ENCODE measurements around the gene LGALS3BP.

The LGALS3BP gene

GRCh38 chr17:79000396-79001189 lies 20.9 kb upstream of the LGALS3BP start:
- no peak overlapping the region for H3K9ac ChIP-seq (ENCODE audit: insufficient read length, low read depth)
- no peak for DNase-seq (ENCODE audit: low read depth, low spot score)
- no peaks in the 10 kb centered on the region for H3K9me3 ChIP-seq (ENCODE audit: insufficient read depth, low read length)
- no peak for TF ChIP-seq YY1 (IDR thresholded peaks at IDR 0.05; ENCODE audit: insufficient read depth, insufficient read length)
- no peak for TF ChIP-seq ZNF274 (IDR thresholded peaks at IDR 0.05; ENCODE audit: low read depth, low read length)
- no peak for TF ChIP-seq SUZ12 (IDR thresholded peaks at IDR 0.05; ENCODE audit: extremely low read depth, insufficient read depth, insufficient read length)
- no peak overlapping the region for H3K4me3 ChIP-seq (ENCODE audit: insufficient read length, low read depth)
- H3K36me3 ChIP-seq (ENCODE audit: insufficient read depth, insufficient read length, low read length) = peaks cover 71% of the 10 kb centered on the region
- peaks cover 3% of the 10 kb centered on the region for H3K4me1 ChIP-seq (ENCODE audit: insufficient read depth, insufficient read length)
- H3K27me3 ChIP-seq (ENCODE audit: insufficient read depth, insufficient read length) = peaks cover 8% of the 10 kb centered on the region

GRCh38 chr17:78999947-79000395 lies 20.2 kb upstream of the LGALS3BP start:
- TF ChIP-seq SUZ12 (IDR thresholded peaks at IDR 0.05; ENCODE audit: extremely low read depth, insufficient read depth, insufficient read length) (no peak), YY1 (IDR thresholded peaks at IDR 0.05; ENCODE audit: insufficient read depth, insufficient read length) (no peak), ZNF274 (IDR thresholded peaks at IDR 0.05; ENCODE audit: low read depth, low read length) (no peak)
- H3K36me3 ChIP-seq (ENCODE audit: insufficient read depth, insufficient read length, low read length) = peaks cover 72% of the 10 kb centered on the region
- H3K9ac ChIP-seq (ENCODE audit: insufficient read length, low read depth) = no peak overlapping the region
- H3K4me1 ChIP-seq (ENCODE audit: insufficient read depth, insufficient read length) = peaks cover 3% of the 10 kb centered on the region
- H3K9me3 ChIP-seq (ENCODE audit: insufficient read depth, low read length) = no peaks in the 10 kb centered on the region
- H3K27me3 ChIP-seq (ENCODE audit: insufficient read depth, insufficient read length) = peaks cover 8% of the 10 kb centered on the region
- no peak for DNase-seq (ENCODE audit: low read depth, low spot score)
- no peak overlapping the region for H3K4me3 ChIP-seq (ENCODE audit: insufficient read length, low read depth)

DNA sequence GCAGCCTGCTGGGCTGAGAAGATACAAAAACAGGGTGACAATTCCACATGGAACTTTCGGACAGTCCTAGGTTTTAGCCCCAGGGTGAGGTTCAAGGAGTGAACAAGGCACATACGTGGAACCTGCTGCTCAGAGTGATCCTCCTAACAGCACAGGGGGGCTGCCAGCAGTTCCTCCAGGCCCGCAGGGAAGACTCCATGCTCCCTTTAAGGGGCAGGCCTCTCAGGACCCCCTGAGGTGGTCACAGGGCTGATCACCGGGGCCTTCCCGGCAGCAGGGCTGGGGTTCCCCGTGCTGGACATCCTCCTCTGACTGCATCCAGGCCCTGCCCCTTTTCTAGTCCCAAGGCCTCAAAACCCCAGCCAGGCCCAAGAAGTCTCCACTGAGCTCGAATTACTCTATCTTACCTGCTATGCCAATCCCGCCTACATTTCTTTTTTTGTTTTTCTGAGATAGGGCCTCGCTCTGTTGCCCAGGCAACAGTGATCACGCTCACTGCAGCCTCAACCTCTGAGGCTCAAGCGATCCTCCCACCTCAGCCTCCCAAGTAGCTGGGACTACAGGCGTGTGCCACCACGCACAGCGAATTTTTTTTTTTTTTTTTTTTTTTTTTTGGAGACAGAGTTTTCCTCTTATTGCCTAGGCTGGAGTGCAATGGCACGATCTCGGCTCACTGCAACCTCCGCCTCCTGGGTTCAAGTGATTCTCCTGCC lies 19.5 kb upstream of the LGALS3BP start:
- Histone ChIP-seq H3K9me3 (ENCODE audit: insufficient read depth, low read length) (no peaks in the 10 kb centered on the region), H3K4me1 (ENCODE audit: insufficient read depth, insufficient read length) (peaks cover 3% of the 10 kb centered on the region), H3K27me3 (ENCODE audit: insufficient read depth, insufficient read length) (peaks cover 8% of the 10 kb centered on the region), H3K9ac (ENCODE audit: insufficient read length, low read depth) (no peak overlapping the region), H3K36me3 (ENCODE audit: insufficient read depth, insufficient read length, low read length) (peaks cover 78% of the 10 kb centered on the region), H3K4me3 (ENCODE audit: insufficient read length, low read depth) (no peak overlapping the region)
- TF ChIP-seq YY1 (IDR thresholded peaks at IDR 0.05; ENCODE audit: insufficient read depth, insufficient read length) (no peak), SUZ12 (IDR thresholded peaks at IDR 0.05; ENCODE audit: extremely low read depth, insufficient read depth, insufficient read length) (no peak), ZNF274 (IDR thresholded peaks at IDR 0.05; ENCODE audit: low read depth, low read length) (no peak)
- DNase-seq (ENCODE audit: low read depth, low spot score) = no peak

DNA sequence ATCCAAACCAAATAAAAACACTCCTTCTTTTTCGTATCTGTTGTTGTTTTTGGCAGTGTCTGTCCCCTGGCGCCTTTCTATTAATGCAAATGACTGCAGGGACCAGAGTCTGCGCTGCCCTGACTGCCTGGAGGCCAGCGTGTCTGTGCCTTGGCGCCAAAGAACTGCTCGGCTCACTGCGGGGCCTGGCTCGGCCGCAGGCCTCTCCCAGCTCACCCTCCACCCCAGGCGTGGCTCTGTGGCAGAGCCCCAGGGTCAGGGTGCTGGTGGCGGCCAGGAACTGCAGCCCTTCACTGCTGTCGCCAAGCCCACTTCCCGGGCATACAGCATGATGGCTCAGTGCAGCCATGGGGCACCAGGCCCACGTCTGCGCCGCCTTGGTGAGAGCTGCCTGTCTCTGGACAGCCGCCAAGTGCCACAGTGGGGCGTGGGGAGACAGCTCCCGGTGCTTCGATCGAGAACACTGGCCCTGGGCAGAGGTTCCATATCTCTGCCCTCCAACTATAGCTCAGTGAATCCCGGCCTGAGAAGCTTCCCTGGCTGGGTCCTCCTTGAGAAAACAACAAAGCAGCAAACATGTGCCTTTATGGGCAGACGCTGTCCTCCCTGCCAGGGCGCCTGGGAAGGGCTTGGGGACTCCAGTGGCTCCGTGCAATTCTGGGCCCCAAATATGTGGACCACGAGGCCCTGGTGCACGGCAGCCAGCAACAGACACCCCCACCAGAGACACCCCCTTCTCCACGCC lies 18.8 kb upstream of the LGALS3BP start:
- TF ChIP-seq ZNF274 (IDR thresholded peaks at IDR 0.05; ENCODE audit: low read depth, low read length) (no peak), SUZ12 (IDR thresholded peaks at IDR 0.05; ENCODE audit: extremely low read depth, insufficient read depth, insufficient read length) (no peak), YY1 (IDR thresholded peaks at IDR 0.05; ENCODE audit: insufficient read depth, insufficient read length) (no peak)
- Histone ChIP-seq H3K36me3 (ENCODE audit: insufficient read depth, insufficient read length, low read length) (peaks cover 83% of the 10 kb centered on the region), H3K4me1 (ENCODE audit: insufficient read depth, insufficient read length) (peaks cover 3% of the 10 kb centered on the region), H3K9me3 (ENCODE audit: insufficient read depth, low read length) (no peaks in the 10 kb centered on the region), H3K9ac (ENCODE audit: insufficient read length, low read depth) (no peak overlapping the region), H3K27me3 (ENCODE audit: insufficient read depth, insufficient read length) (peaks cover 8% of the 10 kb centered on the region), H3K4me3 (ENCODE audit: insufficient read length, low read depth) (no peak overlapping the region)
- no peak for DNase-seq (ENCODE audit: low read depth, low spot score)

DNA sequence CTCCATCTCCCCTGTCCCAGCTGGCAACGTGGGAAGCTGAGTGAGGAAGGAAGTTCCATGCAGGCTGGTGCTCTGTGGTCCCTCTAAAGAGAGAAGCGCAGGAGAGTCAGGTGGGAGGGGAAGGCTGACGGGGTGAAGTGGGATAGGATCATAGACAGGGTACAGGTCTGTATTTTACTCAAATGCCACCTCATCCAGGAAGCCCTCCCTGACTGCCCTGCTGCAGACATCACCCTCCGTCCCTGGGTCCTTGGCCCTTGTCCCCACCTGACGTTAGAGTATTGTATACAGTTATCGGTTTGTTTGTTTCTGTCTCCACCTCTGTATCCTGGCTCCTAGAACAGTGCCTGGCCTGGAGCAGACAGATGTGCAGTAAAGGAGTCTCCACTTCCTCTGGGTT lies 18.2 kb upstream of the LGALS3BP start:
- DNase-seq (ENCODE audit: low read depth, low spot score) = no peak
- TF ChIP-seq YY1 (IDR thresholded peaks at IDR 0.05; ENCODE audit: insufficient read depth, insufficient read length) (no peak), SUZ12 (IDR thresholded peaks at IDR 0.05; ENCODE audit: extremely low read depth, insufficient read depth, insufficient read length) (no peak), ZNF274 (IDR thresholded peaks at IDR 0.05; ENCODE audit: low read depth, low read length) (no peak)
- Histone ChIP-seq H3K9ac (ENCODE audit: insufficient read length, low read depth) (no peak overlapping the region), H3K27me3 (ENCODE audit: insufficient read depth, insufficient read length) (peaks cover 6% of the 10 kb centered on the region), H3K4me3 (ENCODE audit: insufficient read length, low read depth) (no peak overlapping the region), H3K4me1 (ENCODE audit: insufficient read depth, insufficient read length) (peaks cover 3% of the 10 kb centered on the region), H3K9me3 (ENCODE audit: insufficient read depth, low read length) (no peaks in the 10 kb centered on the region), H3K36me3 (ENCODE audit: insufficient read depth, insufficient read length, low read length) (peaks cover 84% of the 10 kb centered on the region)

- TF ChIP-seq YY1 (IDR thresholded peaks at IDR 0.05; ENCODE audit: insufficient read depth, insufficient read length) (no peak), ZNF274 (IDR thresholded peaks at IDR 0.05; ENCODE audit: low read depth, low read length) (no peak)
- Histone ChIP-seq H3K9ac (ENCODE audit: insufficient read length, low read depth) (no peak overlapping the region), H3K4me1 (ENCODE audit: insufficient read depth, insufficient read length) (peaks cover 3% of the 10 kb centered on the region), H3K9me3 (ENCODE audit: insufficient read depth, low read length) (no peaks in the 10 kb centered on the region), H3K27me3 (ENCODE audit: insufficient read depth, insufficient read length) (no peaks in the 10 kb centered on the region), H3K36me3 (ENCODE audit: insufficient read depth, insufficient read length, low read length) (peaks cover 84% of the 10 kb centered on the region), H3K4me3 (ENCODE audit: insufficient read length, low read depth) (no peak overlapping the region)
- no peak for DNase-seq (ENCODE audit: low read depth, low spot score)
Observed at GRCh38 chr17:78997231-78997741, 17.6 kb upstream of the LGALS3BP start.

All from NT2/D1 (cell line).